DLD1 (cell line): Measurements from ENCODE around the gene OR52M1.

Experiments
- in situ Hi-C: cut with HindIII; loops from 2 replicates; pipeline ENCODE4 v1.10.0; 2017; ENCODE audit warnings: low sequenced_read_pairs

Gene OR52M1

GRCh38 chr11:4560467-4560866, 15.5 kb downstream of the OR52M1 start:
- in situ Hi-C loops, result no loop called here

GRCh38 chr11:4565371-4565770, 20.4 kb downstream of the OR52M1 start:
- in situ Hi-C loops, result no loop called here

- in situ Hi-C loops, result no loop called here
Measured at GRCh38 chr11:4569075-4569474, 24.1 kb downstream of the OR52M1 start.

DNA sequence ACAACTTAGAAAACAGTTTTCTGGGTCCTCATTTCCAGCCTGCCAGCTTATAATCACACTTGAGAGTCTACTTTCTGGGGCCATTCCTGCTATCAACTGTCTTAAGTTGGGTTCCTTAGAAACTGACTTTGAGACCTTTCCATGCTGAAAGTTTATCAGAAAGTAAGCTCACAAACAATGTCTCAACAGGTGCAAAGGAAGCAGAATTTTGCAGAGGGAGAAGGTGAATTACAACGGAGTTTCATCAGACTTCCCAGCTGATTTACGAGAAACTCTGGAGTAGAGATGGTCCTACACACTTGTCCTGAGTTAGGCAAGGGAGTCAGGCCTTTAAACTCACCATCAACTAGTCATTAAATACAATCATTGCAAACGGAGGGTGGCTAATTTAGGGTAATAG, 31.9 kb downstream of the OR52M1 start:
- in situ Hi-C loops, result no loop called here

DNA sequence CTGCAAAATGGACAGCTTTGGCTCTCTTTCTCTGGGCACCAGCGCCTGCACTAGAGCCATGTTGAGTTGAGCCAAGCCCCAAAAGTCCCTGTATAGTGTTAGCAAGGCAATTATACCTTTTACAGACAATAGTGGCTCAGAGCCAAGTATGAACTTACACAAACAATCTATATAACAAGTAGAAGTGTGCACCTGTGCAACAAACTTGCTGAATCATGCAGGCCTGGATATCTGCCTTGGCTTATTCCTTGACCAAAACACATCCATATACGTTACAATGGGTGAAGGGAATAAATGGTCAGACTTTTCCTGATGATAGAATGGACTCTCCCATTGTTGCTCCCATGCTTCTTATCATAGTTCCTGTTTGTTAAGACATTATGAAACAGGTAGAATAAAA, 32.8 kb downstream of the OR52M1 start:
- in situ Hi-C loops, result no loop called here

DNA sequence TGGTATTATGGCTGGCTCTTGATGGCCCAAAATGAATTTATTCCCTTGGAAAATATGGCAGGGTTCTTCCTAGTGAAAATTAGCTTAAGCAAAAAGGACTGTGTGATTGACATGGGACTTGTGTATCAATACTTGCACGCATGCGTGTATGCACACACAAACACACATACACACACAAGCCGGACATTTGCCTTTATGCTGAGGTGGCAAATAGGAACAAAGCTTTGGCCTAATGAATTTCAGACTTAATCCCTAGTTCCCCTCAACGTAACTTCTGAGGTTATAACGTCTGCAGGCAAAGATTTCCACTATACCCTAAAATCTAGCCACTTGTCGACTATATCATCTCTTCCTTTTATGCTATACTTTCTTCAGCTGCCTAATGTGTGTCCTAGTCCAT, 33.6 kb downstream of the OR52M1 start:
- in situ Hi-C loops, result no loop called here

GRCh38 chr11:4580124-4580523, 35.1 kb downstream of the OR52M1 start:
- in situ Hi-C loops, result no loop called here

- in situ Hi-C loops, result no loop called here
Measured at GRCh38 chr11:4581443-4581842, 36.5 kb downstream of the OR52M1 start, which contains the start of gene OR52I2. TSS of gene OR52I2 (plus strand) at chr11:4581743.

GRCh38 chr11:4589017-4589416, 44.0 kb downstream of the OR52M1 start:
- in situ Hi-C loops, result no loop called here

DNA sequence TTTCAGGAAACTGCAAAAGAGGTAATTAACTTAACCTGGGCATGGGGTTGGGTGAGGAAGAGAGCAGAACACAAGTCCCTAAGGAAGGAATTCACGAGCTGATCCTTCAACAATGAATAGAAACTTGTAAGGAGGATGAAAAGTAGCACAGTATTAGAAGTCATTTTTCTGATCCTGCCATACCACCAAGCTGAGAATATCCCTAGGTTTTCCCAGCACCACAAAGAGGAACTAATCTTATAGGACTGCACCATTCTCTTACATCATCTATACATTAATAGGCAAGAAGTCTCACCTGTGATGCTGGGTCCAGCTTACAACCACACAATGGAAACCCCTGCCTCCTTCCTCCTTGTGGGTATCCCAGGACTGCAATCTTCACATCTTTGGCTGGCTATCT, 48.7 kb downstream of the OR52M1 start, which contains the start of gene OR52I1:
Gene OR52I1 (plus strand): TSS at position 301 of the 400 bp plus-strand sequence. CDS start 0 bp downstream, at position 301.
- in situ Hi-C loops, result no loop called here
